Stimulated activated naive B cell treated with anti-CD40 and anti-IgM and Interleukin-4, amounts not matched to agents 10 μg/mL and 1 μg/mL and 100 μg/mL, for 72 hours (primary cell): Measurements from ENCODE around the gene ZNF383.
"Not testable (repeated sequence)": the region's sequence is repeated elsewhere in the genome, so short reads cannot be mapped to it uniquely, and the experiment has no call there.

Experiments
- ATAC-seq, 2 donors: fragments of 150-1000 bp; cut with Tn5 transposase; replicated peaks; 2 replicates each; pipeline ENCODE4 v1.10.0; 2021; ENCODE audit warnings: moderate library complexity in 1 of 2
- DNase-seq: peaks from one replicate; pipeline ENCODE4 v3.0.0; 2021
- H3K27ac Mint-ChIP-seq: one replicate; pipeline ENCODE4 v1.8.0; 2022; ENCODE audit warnings: mild to moderate bottlenecking, mixed read lengths
- H3K27me3 Mint-ChIP-seq, 2 donors: one replicate each; pipeline ENCODE4 v1.8.0; 2022; ENCODE audit warnings: mixed read lengths in 2 of 2
- H3K36me3 Mint-ChIP-seq, 2 donors: one replicate each; pipeline ENCODE4 v1.8.0; 2022; ENCODE audit warnings: mixed read lengths in 2 of 2, mild to moderate bottlenecking in 1 of 2
- H3K4me1 Mint-ChIP-seq, 2 donors: one replicate each; pipeline ENCODE4 v1.8.0; 2022; ENCODE audit warnings: mixed read lengths in 2 of 2, mild to moderate bottlenecking in 1 of 2
- H3K4me3 Mint-ChIP-seq, 2 donors: one replicate each; pipeline ENCODE4 v1.8.0; 2022; ENCODE audit warnings: mild to moderate bottlenecking in 2 of 2, mixed read lengths in 2 of 2, moderate library complexity in 1 of 2
- H3K9me3 Mint-ChIP-seq, 2 donors: one replicate each; pipeline ENCODE4 v1.8.0; 2022; ENCODE audit warnings: mixed read lengths in 2 of 2, mild to moderate bottlenecking in 1 of 2

ZNF383 gene

GRCh38 chr19:37217775-37218591 is at the start of gene ZNF383:
Gene ZNF383 (plus strand): TSS chr19:37218214. CDS start chr19:37230454, 12,240 bp downstream.
- peak within 1 kb of the TSS; percentile 99 for H3K27ac Mint-ChIP-seq
- peaks cover 17 to 41% of the 10 kb centered on the region in 2 donors for H3K36me3 Mint-ChIP-seq
- H3K4me1 Mint-ChIP-seq = peaks cover 25 to 27% of the 10 kb centered on the region in 2 donors
- H3K27me3 Mint-ChIP-seq = no peaks in the 10 kb centered on the region
- peak; percentile 89 for DNase-seq
- H3K4me3 Mint-ChIP-seq = peak within 1 kb of the TSS; percentile 96 to 97
- ATAC-seq = peak; percentile 92 to 94
- no peaks in the 10 kb centered on the region for H3K9me3 Mint-ChIP-seq

- DNase-seq = peak; percentile 90
- H3K27me3 Mint-ChIP-seq = no peaks in the 10 kb centered on the region
- peaks cover 24 to 27% of the 10 kb centered on the region in 2 donors for H3K36me3 Mint-ChIP-seq
- H3K4me3 Mint-ChIP-seq = peak within 1 kb of the TSS; percentile 13 to 44
- ATAC-seq = peak; percentile 100
- H3K9me3 Mint-ChIP-seq = peaks cover 15% of the 10 kb centered on the region in 2 donors
- no peak within 1 kb of the TSS for H3K27ac Mint-ChIP-seq
- H3K4me1 Mint-ChIP-seq = no peaks in the 10 kb centered on the region
Observed at GRCh38 chr19:37172368-37173366, 45.3 kb upstream of the ZNF383 start, which contains the start of gene ZNF585A. Gene ZNF585A (minus strand): TSS chr19:37172695. CDS start chr19:37169910, 2,785 bp downstream.

- H3K4me1 Mint-ChIP-seq, ATAC-seq, DNase-seq, H3K4me3 Mint-ChIP-seq, H3K27me3 Mint-ChIP-seq, H3K27ac Mint-ChIP-seq: not testable (repeated sequence)
- Mint-ChIP-seq H3K9me3 (peaks cover 45 to 49% of the 10 kb centered on the region in 2 donors), H3K36me3 (peaks cover 80 to 86% of the 10 kb centered on the region in 2 donors)
Observed at GRCh38 chr19:37186071-37186470, 31.9 kb upstream of the ZNF383 start.

DNA sequence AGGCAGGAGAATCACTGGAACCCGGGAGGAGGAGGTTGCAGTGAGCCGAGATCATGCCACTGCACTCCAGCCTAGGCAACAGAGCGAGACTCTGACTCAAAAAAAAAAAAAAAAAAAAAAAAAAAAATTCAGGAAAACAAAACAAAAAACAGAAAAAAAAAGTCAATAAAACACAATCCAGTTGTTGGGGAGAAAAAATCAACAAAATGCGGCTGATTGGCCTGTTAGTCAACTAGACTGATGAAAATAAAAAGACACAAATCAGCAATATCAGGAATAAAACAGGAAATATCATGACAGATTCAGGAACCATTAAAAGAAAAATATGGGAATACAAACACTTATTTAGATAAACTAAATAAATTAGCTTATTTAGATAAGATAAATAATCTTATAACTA is 22.8 kb upstream of the ZNF383 start:
- peaks cover 71 to 84% of the 10 kb centered on the region in 2 donors for H3K36me3 Mint-ChIP-seq
- not testable (repeated sequence) for H3K27me3 Mint-ChIP-seq, H3K4me3 Mint-ChIP-seq, H3K27ac Mint-ChIP-seq, DNase-seq, ATAC-seq, H3K4me1 Mint-ChIP-seq
- H3K9me3 Mint-ChIP-seq = peaks cover 14 to 23% of the 10 kb centered on the region in 2 donors

GRCh38 chr19:37197115-37197514 is 20.9 kb upstream of the ZNF383 start:
- DNase-seq, H3K27me3 Mint-ChIP-seq, H3K4me3 Mint-ChIP-seq, H3K27ac Mint-ChIP-seq, H3K4me1 Mint-ChIP-seq, ATAC-seq: not testable (repeated sequence)
- peaks cover 13 to 16% of the 10 kb centered on the region in 2 donors for H3K9me3 Mint-ChIP-seq
- peaks cover 59 to 73% of the 10 kb centered on the region in 2 donors for H3K36me3 Mint-ChIP-seq

DNA sequence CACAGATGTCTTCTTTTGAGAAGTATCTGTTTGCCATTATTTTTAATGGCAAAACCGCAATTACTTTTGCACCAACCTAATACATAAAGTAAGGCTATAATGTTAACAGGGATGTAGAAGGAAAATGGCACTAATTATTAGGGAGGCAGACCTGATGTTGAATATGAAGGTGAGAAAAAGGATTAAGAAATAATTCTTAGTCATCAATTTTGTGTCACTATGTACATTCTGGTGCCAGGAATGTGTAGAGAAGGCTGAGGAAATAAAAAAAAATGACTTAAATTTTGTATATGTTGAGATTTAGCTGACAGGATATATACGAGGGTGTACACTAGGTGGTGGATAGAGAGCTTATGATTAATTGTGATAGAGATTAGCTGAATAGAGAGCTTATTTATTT is 20.2 kb upstream of the ZNF383 start:
- no peak overlapping the region for H3K27ac Mint-ChIP-seq
- peaks cover 12 to 14% of the 10 kb centered on the region in 2 donors for H3K9me3 Mint-ChIP-seq
- H3K27me3 Mint-ChIP-seq = no peaks in the 10 kb centered on the region
- ATAC-seq (no peak), DNase-seq (no peak)
- H3K36me3 Mint-ChIP-seq = peaks cover 57 to 77% of the 10 kb centered on the region in 2 donors
- no peaks in the 10 kb centered on the region for H3K4me1 Mint-ChIP-seq
- H3K4me3 Mint-ChIP-seq = no peak overlapping the region

DNA sequence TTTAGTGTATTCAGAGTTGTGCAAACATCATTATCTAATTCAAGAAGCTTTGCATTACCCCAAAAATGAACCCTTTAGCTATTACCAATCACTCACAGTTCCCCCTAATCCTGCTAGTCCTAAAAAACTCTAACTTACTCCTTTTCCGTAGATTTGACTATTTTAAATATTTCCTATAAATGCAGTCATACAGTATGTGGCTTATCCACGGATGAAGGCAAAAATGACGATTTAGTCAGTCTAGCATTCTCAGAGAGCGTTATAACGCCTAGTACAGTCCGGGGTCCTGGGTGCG is 587 bp upstream of the ZNF383 start:
- H3K36me3 Mint-ChIP-seq = peaks cover 13 to 35% of the 10 kb centered on the region in 2 donors
- no peaks in the 10 kb centered on the region for H3K9me3 Mint-ChIP-seq
- peak overlapping the region; percentile 99 for H3K27ac Mint-ChIP-seq
- ATAC-seq = no peak
- no peaks in the 10 kb centered on the region for H3K27me3 Mint-ChIP-seq
- peak overlapping the region; percentile 96 to 97 for H3K4me3 Mint-ChIP-seq
- DNase-seq = no peak
- H3K4me1 Mint-ChIP-seq = peaks cover 23% of the 10 kb centered on the region in 2 donors

DNA sequence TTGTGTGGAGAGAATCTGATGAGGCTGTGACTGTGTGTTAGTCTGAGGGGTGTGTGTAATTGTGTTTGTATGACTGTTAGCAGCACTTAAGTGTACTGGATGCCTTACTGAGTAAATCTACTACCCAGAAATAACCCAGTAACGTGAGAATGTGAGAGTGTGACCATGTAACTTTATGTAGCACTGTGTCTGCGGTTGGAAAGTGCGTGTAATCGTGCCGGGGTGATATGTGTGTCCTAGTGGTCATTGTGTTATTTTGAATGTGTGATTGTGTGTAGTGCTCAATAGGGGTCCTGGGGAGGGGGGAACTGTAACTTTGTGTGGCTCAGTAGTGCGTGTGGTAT is 550 bp downstream of the ZNF383 start:
- no peaks in the 10 kb centered on the region for H3K27me3 Mint-ChIP-seq
- H3K4me3 Mint-ChIP-seq = peak overlapping the region; percentile 96 to 97
- peak overlapping the region; percentile 99 for H3K27ac Mint-ChIP-seq
- peaks cover 25 to 27% of the 10 kb centered on the region in 2 donors for H3K4me1 Mint-ChIP-seq
- peaks cover 17 to 43% of the 10 kb centered on the region in 2 donors for H3K36me3 Mint-ChIP-seq
- DNase-seq (peak; percentile 13), ATAC-seq (peak; percentile 13 to 16)
- H3K9me3 Mint-ChIP-seq = no peaks in the 10 kb centered on the region

DNA sequence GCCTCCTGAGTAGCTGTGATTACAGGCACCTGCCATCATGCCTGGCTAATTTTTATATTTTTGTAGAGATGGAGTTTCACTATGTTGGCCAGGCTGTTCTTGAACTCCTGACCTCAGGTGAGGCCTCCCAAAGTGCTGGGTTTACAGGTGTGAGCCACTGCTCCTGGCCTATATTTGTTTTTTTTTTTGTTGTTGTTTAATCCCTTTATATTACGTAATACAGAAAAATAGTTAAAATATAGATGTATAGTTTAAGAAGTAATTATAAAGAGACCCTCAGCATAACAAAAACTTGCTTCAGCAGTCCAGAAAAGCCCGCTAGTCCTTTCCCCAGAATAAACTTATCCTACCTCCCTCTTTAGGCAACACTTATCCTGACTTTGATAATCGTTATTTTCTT is 2.4 kb downstream of the ZNF383 start:
- DNase-seq = no peak
- no peak overlapping the region for H3K27ac Mint-ChIP-seq
- peaks cover 23 to 48% of the 10 kb centered on the region in 2 donors for H3K36me3 Mint-ChIP-seq

GRCh38 chr19:37221136-37221535 is 3.1 kb downstream of the ZNF383 start:
- no peak overlapping the region for H3K27ac Mint-ChIP-seq
- ATAC-seq = no peak
- peaks cover 27 to 54% of the 10 kb centered on the region in 2 donors for H3K36me3 Mint-ChIP-seq

More for the DNA sequence above, 2.4 kb downstream of the ZNF383 start:
- Mint-ChIP-seq H3K4me1 (peaks cover 25 to 27% of the 10 kb centered on the region in 2 donors), H3K27me3 (no peaks in the 10 kb centered on the region), H3K4me3 (peak overlapping the region in 1 of 2 donors; percentile 56), H3K9me3 (no peaks in the 10 kb centered on the region)
- ATAC-seq = no peak

GRCh38 chr19:37226248-37226647 is 8.2 kb downstream of the ZNF383 start:
- Mint-ChIP-seq H3K36me3 (peaks cover 44 to 57% of the 10 kb centered on the region in 2 donors), H3K9me3 (peaks cover 10 to 15% of the 10 kb centered on the region in 2 donors), H3K27me3 (no peaks in the 10 kb centered on the region), H3K27ac (no peak overlapping the region), H3K4me1 (peaks cover 5 to 6% of the 10 kb centered on the region in 2 donors), H3K4me3 (no peak overlapping the region)
- ATAC-seq (no peak), DNase-seq (no peak)

More at GRCh38 chr19:37221136-37221535, 3.1 kb downstream of the ZNF383 start:
- Mint-ChIP-seq H3K4me1 (peaks cover 25 to 27% of the 10 kb centered on the region in 2 donors), H3K4me3 (no peak overlapping the region), H3K27me3 (no peaks in the 10 kb centered on the region), H3K9me3 (peaks cover 0 to under 1% of the 10 kb centered on the region in 2 donors)
- DNase-seq = no peak

GRCh38 chr19:37227996-37228395 is 10.0 kb downstream of the ZNF383 start:
- Mint-ChIP-seq H3K9me3 (peaks cover 10 to 15% of the 10 kb centered on the region in 2 donors), H3K27me3 (no peaks in the 10 kb centered on the region), H3K4me1 (peaks cover 0 to 3% of the 10 kb centered on the region in 2 donors), H3K27ac (no peak overlapping the region), H3K4me3 (no peak overlapping the region), H3K36me3 (peaks cover 48 to 62% of the 10 kb centered on the region in 2 donors)
- DNase-seq (no peak), ATAC-seq (no peak)

GRCh38 chr19:37243206-37243632 is 25.2 kb downstream of the ZNF383 start:
- ATAC-seq (no peak), DNase-seq (no peak)
- Mint-ChIP-seq H3K4me1 (no peaks in the 10 kb centered on the region), H3K27ac (no peak overlapping the region), H3K27me3 (no peaks in the 10 kb centered on the region), H3K4me3 (no peak overlapping the region), H3K9me3 (peaks cover 29 to 36% of the 10 kb centered on the region in 2 donors), H3K36me3 (peaks cover 68 to 85% of the 10 kb centered on the region in 2 donors)
